HEK293 (cell line): ENCODE results near the gene MICU1.

Experiments used
- CTCF ChIA-PET: fragments of 350-600 bp; formaldehyde crosslinking; extraction: SDS; loops from one replicate; lab custom pipeline; 2021; ENCODE audit warnings: antibody characterized with exemption; lab: Yijun Ruan, JAX
- POLR2A ChIA-PET: fragments of 300-600 bp; formaldehyde crosslinking; extraction: SDS; loops from one replicate; lab custom pipeline; 2020; ENCODE audit warnings: antibody characterized with exemption, inconsistent platforms; lab: Yijun Ruan, JAX
- H3K27ac ChIP-seq: fragments of 200-500 bp; sonication (Bioruptor generic); 2 replicates; pipeline ENCODE4 v1.5.1; 2014; ENCODE audit warnings: low read depth, low read length, control low read depth, inconsistent platforms; ENCODE audit errors: extremely low read depth
- H3K36me3 ChIP-seq, 2 experiments: fragments of 200-500 bp in 1 of 2; sonication (Bioruptor generic) in 1 of 2; 1 replicate in 1 of 2; 2 replicates in 1 of 2; pipeline ENCODE4 v1.5.1; 2014 to 2017; ENCODE audit warnings: inconsistent platforms in 2 of 2, low read length in 2 of 2; ENCODE audit not compliant: control insufficient read depth in 2 of 2, insufficient read depth in 1 of 2
- H3K4me1 ChIP-seq: fragments of 200-500 bp; sonication (Bioruptor generic); 2 replicates; pipeline ENCODE4 v1.5.1; 2014; ENCODE audit warnings: mild to moderate bottlenecking, low read length, inconsistent platforms; ENCODE audit not compliant: control insufficient read depth, insufficient read depth
- H3K4me3 ChIP-seq: 2 replicates; pipeline ENCODE4 v1.5.1; 2011; ENCODE audit warnings: low read depth, mild to moderate bottlenecking, control low read depth, low read length, moderate library complexity
- H3K9me3 ChIP-seq: fragments of 200-500 bp; sonication (Bioruptor generic); 2 replicates; pipeline ENCODE4 v1.5.1; 2014; ENCODE audit warnings: low read depth, low read length, inconsistent platforms; ENCODE audit not compliant: control insufficient read depth, insufficient read depth
- HOXD13 ChIP-seq: sonication (generic); formaldehyde crosslinking; IDR thresholded peaks from 2 replicates; pipeline ENCODE4 v1.8.0; 2022; ENCODE audit warnings: missing genetic modification reagents, borderline replicate concordance
- INSM2 ChIP-seq: fragments of 450-650 bp; formaldehyde crosslinking; IDR thresholded peaks from 2 replicates; pipeline ENCODE4 v1.5.1; 2016; ENCODE audit warnings: missing biosample characterization, missing genetic modification characterization
- MZF1 ChIP-seq: fragments of 450-650 bp; formaldehyde crosslinking; IDR thresholded peaks from 2 replicates; pipeline ENCODE4 v1.5.1; 2017; ENCODE audit warnings: missing biosample characterization, missing genetic modification characterization, borderline replicate concordance
- PBX3 ChIP-seq: sonication (generic); formaldehyde crosslinking; IDR thresholded peaks from 2 replicates; pipeline ENCODE4 v1.8.1; 2022; ENCODE audit warnings: mild to moderate bottlenecking, moderate library complexity, missing genetic modification reagents
- ZBTB49 ChIP-seq: fragments of 450-650 bp; formaldehyde crosslinking; IDR thresholded peaks from 2 replicates; pipeline ENCODE4 v1.5.1; 2016; ENCODE audit warnings: missing biosample characterization, missing genetic modification characterization, low read depth
- ZBTB6 ChIP-seq: fragments of 450-650 bp; formaldehyde crosslinking; IDR thresholded peaks from 2 replicates; pipeline ENCODE4 v1.5.1; 2017; ENCODE audit warnings: missing biosample characterization, missing genetic modification characterization
- ZFHX2 ChIP-seq: fragments of 450-650 bp; formaldehyde crosslinking; conservative IDR thresholded peaks from 2 replicates; pipeline ENCODE4 v1.5.1; 2016; ENCODE audit warnings: missing biosample characterization, missing genetic modification characterization
- ZFP69B ChIP-seq: fragments of 450-650 bp; formaldehyde crosslinking; IDR thresholded peaks from 2 replicates; pipeline ENCODE4 v1.5.1; 2016; ENCODE audit warnings: missing biosample characterization, missing genetic modification characterization
- ZNF133 ChIP-seq: fragments of 450-650 bp; formaldehyde crosslinking; IDR thresholded peaks from 2 replicates; pipeline ENCODE4 v1.5.1; 2016; ENCODE audit warnings: missing biosample characterization, missing genetic modification characterization
- ZNF146 ChIP-seq: fragments of 450-650 bp; formaldehyde crosslinking; IDR thresholded peaks from 2 replicates; pipeline ENCODE4 v1.5.1; 2016; ENCODE audit warnings: missing biosample characterization, missing genetic modification characterization
- ZNF266 ChIP-seq: fragments of 450-650 bp; formaldehyde crosslinking; IDR thresholded peaks from 2 replicates; pipeline ENCODE4 v1.5.1; 2016; ENCODE audit warnings: missing biosample characterization, missing genetic modification characterization, low read depth
- ZNF274 ChIP-seq, 2 experiments: fragments of 200-500 bp in 1 of 2; fragments of 450-650 bp in 1 of 2; sonication (Bioruptor generic) in 1 of 2; formaldehyde crosslinking in 1 of 2; IDR thresholded peaks; 2 replicates each; pipeline versions ENCODE4 v1.5.1 to v1.6.1; 2014 to 2016; ENCODE audit warnings: borderline replicate concordance in 1 of 2, inconsistent platforms in 1 of 2, low read length in 1 of 2, missing biosample characterization in 1 of 2, missing genetic modification characterization in 1 of 2
- ZNF280D ChIP-seq: fragments of 450-650 bp; formaldehyde crosslinking; IDR thresholded peaks from 2 replicates; pipeline ENCODE4 v1.5.1; 2016; ENCODE audit warnings: missing biosample characterization, missing genetic modification characterization
- ZNF335 ChIP-seq: fragments of 450-650 bp; formaldehyde crosslinking; conservative IDR thresholded peaks from 2 replicates; pipeline ENCODE4 v1.5.1; 2016; ENCODE audit warnings: missing biosample characterization, missing genetic modification characterization
- ZNF391 ChIP-seq: fragments of 450-650 bp; formaldehyde crosslinking; IDR thresholded peaks from 2 replicates; pipeline ENCODE4 v1.5.1; 2016; ENCODE audit warnings: low read depth, missing biosample characterization, missing genetic modification characterization, borderline replicate concordance
- ZNF416 ChIP-seq: fragments of 450-650 bp; formaldehyde crosslinking; IDR thresholded peaks from 2 replicates; pipeline ENCODE4 v1.5.1; 2016; ENCODE audit warnings: missing biosample characterization, missing genetic modification characterization
- ZNF48 ChIP-seq: fragments of 450-650 bp; formaldehyde crosslinking; IDR thresholded peaks from 2 replicates; pipeline ENCODE4 v1.5.1; 2016; ENCODE audit warnings: missing biosample characterization, missing genetic modification characterization
- ZNF501 ChIP-seq: fragments of 450-650 bp; formaldehyde crosslinking; IDR thresholded peaks from 2 replicates; pipeline ENCODE4 v1.5.1; 2016; ENCODE audit warnings: missing biosample characterization, missing genetic modification characterization
- ZNF521 ChIP-seq: fragments of 450-650 bp; formaldehyde crosslinking; IDR thresholded peaks from 2 replicates; pipeline ENCODE4 v1.5.1; 2017; ENCODE audit warnings: missing biosample characterization, mild to moderate bottlenecking, missing genetic modification characterization
- ZNF544 ChIP-seq: fragments of 450-650 bp; formaldehyde crosslinking; IDR thresholded peaks from 2 replicates; pipeline ENCODE4 v1.5.0; 2017; ENCODE audit warnings: missing biosample characterization, missing genetic modification characterization
- ZNF610 ChIP-seq: fragments of 450-650 bp; formaldehyde crosslinking; IDR thresholded peaks from 2 replicates; pipeline ENCODE4 v1.5.1; 2016; ENCODE audit warnings: missing biosample characterization, missing genetic modification characterization, borderline replicate concordance
- ZSCAN5A ChIP-seq: fragments of 450-650 bp; formaldehyde crosslinking; IDR thresholded peaks from 2 replicates; pipeline ENCODE4 v1.5.1; 2016; ENCODE audit warnings: missing biosample characterization, missing genetic modification characterization
- TF ChIP-seq, protein P1 (sequence below): fragments of 450-650 bp; formaldehyde crosslinking; IDR thresholded peaks from 2 replicates; pipeline ENCODE4 v1.5.1; 2017; ENCODE audit warnings: missing biosample characterization, missing genetic modification characterization

The MICU1 gene

GRCh38 chr10:72515455-72515854 lies 110.4 kb downstream of the MICU1 start:
- ChIA-PET POLR2A (no interaction called here), CTCF (no interaction called here)
- H3K36me3 ChIP-seq, result no peaks in the 10 kb centered on the region
- no peaks in the 10 kb centered on the region for H3K9me3 ChIP-seq
- no peaks in the 10 kb centered on the region for H3K4me1 ChIP-seq
- no peak overlapping the region for H3K27ac ChIP-seq
- no peak overlapping the region for H3K4me3 ChIP-seq
- TF ChIP-seq ZNF416 (tag by site-specific recombination) (no peak), HOXD13 (CRISPR knock-in tag) (no peak), ZBTB6 (tag by site-specific recombination) (no peak)
- TF ChIP-seq, protein P1, sequence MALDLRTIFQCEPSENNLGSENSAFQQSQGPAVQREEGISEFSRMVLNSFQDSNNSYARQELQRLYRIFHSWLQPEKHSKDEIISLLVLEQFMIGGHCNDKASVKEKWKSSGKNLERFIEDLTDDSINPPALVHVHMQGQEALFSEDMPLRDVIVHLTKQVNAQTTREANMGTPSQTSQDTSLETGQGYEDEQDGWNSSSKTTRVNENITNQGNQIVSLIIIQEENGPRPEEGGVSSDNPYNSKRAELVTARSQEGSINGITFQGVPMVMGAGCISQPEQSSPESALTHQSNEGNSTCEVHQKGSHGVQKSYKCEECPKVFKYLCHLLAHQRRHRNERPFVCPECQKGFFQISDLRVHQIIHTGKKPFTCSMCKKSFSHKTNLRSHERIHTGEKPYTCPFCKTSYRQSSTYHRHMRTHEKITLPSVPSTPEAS (tag by site-specific recombination), result no peak
- TF ChIP-seq, all 188 proteins: peak for 0

DNA sequence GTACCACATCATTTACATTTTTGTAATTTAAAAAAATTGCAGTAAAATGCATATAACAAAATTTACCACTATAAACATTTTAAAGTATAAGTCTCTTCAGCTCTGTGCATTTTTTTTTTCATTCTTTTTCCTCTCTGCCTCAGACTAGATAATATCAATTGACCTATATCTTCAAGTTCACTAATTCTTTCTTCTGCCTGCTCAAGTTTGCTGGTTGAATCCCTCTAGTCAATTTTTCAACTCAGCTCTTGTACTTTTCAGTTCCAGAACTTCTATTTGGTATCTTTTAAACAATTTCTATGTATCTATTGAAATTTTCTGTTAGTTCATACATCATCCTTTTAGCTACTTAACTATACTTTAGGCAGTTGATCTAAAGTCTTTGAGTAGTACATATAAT lies 112.0 kb downstream of the MICU1 start:
- H3K9me3 ChIP-seq, result no peaks in the 10 kb centered on the region
- H3K4me3 ChIP-seq, result no peak overlapping the region
- H3K36me3 ChIP-seq, result no peaks in the 10 kb centered on the region
- ChIA-PET CTCF (interaction anchor here (0.7 kb wide), 1 partner anchor 737 kb away, joined by 3 read pairs; no protein-coding TSS in a partner anchor), POLR2A (no interaction called here)
- no peaks in the 10 kb centered on the region for H3K4me1 ChIP-seq
- no peak overlapping the region for H3K27ac ChIP-seq
- TF ChIP-seq ZNF274 (IDR thresholded peaks at IDR 0.05; ENCODE audit: low read length), result no peak
- TF ChIP-seq ZNF274 (tag by site-specific recombination; IDR thresholded peaks at IDR 0.05; ENCODE audit: borderline replicate concordance), result no peak
- TF ChIP-seq ZFP69B (tag by site-specific recombination), result no peak
- TF ChIP-seq ZNF501 (tag by site-specific recombination), result no peak
- TF ChIP-seq ZSCAN5A (tag by site-specific recombination), result no peak
- TF ChIP-seq INSM2 (tag by site-specific recombination), result no peak
- no peak for TF ChIP-seq ZNF544
- TF ChIP-seq ZNF146, result no peak
- no peak for TF ChIP-seq PBX3
- TF ChIP-seq ZNF266 (tag by site-specific recombination), result no peak
- TF ChIP-seq ZNF610 (tag by site-specific recombination), result no peak
- TF ChIP-seq ZFHX2 (tag by site-specific recombination), result no peak
- TF ChIP-seq ZNF521 (tag by site-specific recombination), result no peak
- no peak for TF ChIP-seq ZNF280D (tag by site-specific recombination)
- TF ChIP-seq ZBTB49, result no peak
- no peak for TF ChIP-seq ZNF133 (tag by site-specific recombination)
- TF ChIP-seq ZNF335 (tag by site-specific recombination), result no peak
- TF ChIP-seq MZF1, result no peak
- no peak for TF ChIP-seq ZNF391 (tag by site-specific recombination)
- no peak for TF ChIP-seq ZNF48 (tag by site-specific recombination)
